Smooth muscle cell (in vitro differentiated cells): ENCODE data around the gene PUM1. TPM values are rescaled to one million over a fixed set of nuclear protein-coding genes. Genes with fewer than 3 reads are reported as not detected.

Experiments used
- DNase-seq: peaks from one replicate; lab custom pipeline; 2025; ENCODE audit not compliant: unreplicated experiment; lab: John Stamatoyannopoulos, UW
- H2AFZ ChIP-seq: fragments of 200-600 bp; sonication (generic); 2 replicates; pipeline ENCODE4 v1.6.0; 2016; ENCODE audit warnings: antibody characterized with exemption, low read depth, mild to moderate bottlenecking
- H3F3A ChIP-seq: fragments of 200-600 bp; sonication (generic); 2 replicates; pipeline ENCODE4 v1.6.0; 2017; ENCODE audit warnings: antibody characterized with exemption, low read depth
- H3K27ac ChIP-seq: fragments of 200-600 bp; sonication (generic); 2 replicates; pipeline ENCODE4 v1.5.1; 2016; ENCODE audit warnings: low read depth, mild to moderate bottlenecking
- H3K27me3 ChIP-seq: fragments of 200-600 bp; sonication (generic); 2 replicates; pipeline ENCODE4 v1.6.1; 2016; ENCODE audit warnings: low read depth, mild to moderate bottlenecking
- H3K36me3 ChIP-seq: fragments of 200-600 bp; sonication (generic); 2 replicates; pipeline ENCODE4 v1.5.1; 2016; ENCODE audit warnings: low read depth
- H3K4me1 ChIP-seq: fragments of 200-600 bp; sonication (generic); 2 replicates; pipeline ENCODE4 v1.5.1; 2016; ENCODE audit warnings: low read depth
- H3K4me2 ChIP-seq: fragments of 200-600 bp; sonication (generic); 2 replicates; pipeline ENCODE4 v1.6.0; 2016; ENCODE audit warnings: mild to moderate bottlenecking
- H3K4me3 ChIP-seq: fragments of 200-600 bp; sonication (generic); 2 replicates; pipeline ENCODE4 v1.5.1; 2016; ENCODE audit warnings: mild to moderate bottlenecking
- H3K79me2 ChIP-seq: fragments of 200-600 bp; sonication (generic); 2 replicates; pipeline ENCODE4 v1.6.0; 2016; ENCODE audit warnings: low read depth, mild to moderate bottlenecking
- H3K9ac ChIP-seq: fragments of 200-600 bp; sonication (generic); 2 replicates; pipeline ENCODE4 v1.6.0; 2016; ENCODE audit warnings: low read depth
- H3K9me3 ChIP-seq: fragments of 200-600 bp; sonication (generic); replicated peaks from 2 replicates; pipeline ENCODE4 v1.5.1; 2016; ENCODE audit warnings: low read depth
- H4K20me1 ChIP-seq: fragments of 200-600 bp; sonication (generic); 2 replicates; pipeline ENCODE4 v1.6.0; 2016; ENCODE audit warnings: low read depth
- WGBS: methylation state at CpG from one replicate; pipeline ENCODE4 v1.1.7; 2016; ENCODE audit warnings: low lambda C conversion rate; 5-methylcytosine and 5-hydroxymethylcytosine counted together
- polyA plus RNA-seq: library from polyadenylated mRNA; unstranded; fragments of >200 nt; fragmentation: Nextera tagmentation; extraction: Ambion mirVana; gene quantifications from 2 replicates; pipeline ENCODE4 v1.2.1, GENCODE V29; 2016
- total RNA-seq: library from RNA; depleted of rRNA; stranded (reverse); fragments of >200 nt; gene quantifications from 2 replicates; pipeline ENCODE4 v1.2.3, GENCODE V29; 2014
- TF ChIP-seq, protein P1 (sequence below): fragments of 200-600 bp; sonication (generic); IDR thresholded peaks from 2 replicates; pipeline ENCODE4 v1.5.1; 2017; ENCODE audit warnings: borderline replicate concordance, mild to moderate bottlenecking, antibody characterized with exemption; ENCODE audit not compliant: insufficient read depth, poor library complexity, severe bottlenecking

The PUM1 gene
- total and polyA plus RNA-seq, 2 experiments from 2014 or later = 49.0 to 78.2 TPM

DNA sequence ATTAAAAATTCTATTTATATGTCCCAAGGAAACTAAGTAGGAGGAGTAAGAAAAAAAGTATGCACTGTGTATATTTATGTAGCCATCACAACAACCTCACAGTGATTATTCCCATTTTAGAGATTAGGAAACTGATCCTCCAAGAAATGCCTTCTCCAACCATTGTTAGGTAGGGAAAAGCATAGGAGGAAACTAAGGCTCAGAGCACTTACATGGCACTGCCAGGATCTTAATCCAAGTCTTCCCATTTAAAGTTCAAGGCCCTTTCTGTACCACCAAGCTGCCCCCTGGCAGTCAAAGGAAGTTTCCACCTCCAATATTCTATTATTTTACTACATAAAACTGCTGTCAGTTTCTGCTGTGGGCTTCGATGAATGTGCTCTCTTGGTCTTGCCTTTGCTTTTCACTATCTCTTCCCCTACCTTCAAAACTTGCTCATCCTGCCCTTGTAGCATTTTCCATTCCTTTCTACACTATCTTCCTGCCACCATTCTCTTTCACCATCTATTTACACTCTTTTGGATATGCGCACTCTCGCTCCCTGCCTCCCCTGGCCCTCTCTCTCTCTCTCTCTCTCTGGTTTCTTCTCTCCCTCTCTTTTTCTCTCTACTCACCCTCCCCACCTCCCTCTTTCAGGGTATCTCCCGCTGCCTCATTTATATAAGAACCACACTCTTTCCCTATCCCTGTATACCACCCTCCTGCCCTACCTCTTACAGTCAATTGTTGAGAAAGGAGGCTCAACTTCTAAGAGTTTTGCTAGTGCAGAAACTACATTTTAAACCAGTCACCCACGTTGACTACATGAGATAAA is 34.0 kb downstream of the PUM1 start:
- no peak overlapping the region for H3K4me2 ChIP-seq
- TF ChIP-seq, protein P1, sequence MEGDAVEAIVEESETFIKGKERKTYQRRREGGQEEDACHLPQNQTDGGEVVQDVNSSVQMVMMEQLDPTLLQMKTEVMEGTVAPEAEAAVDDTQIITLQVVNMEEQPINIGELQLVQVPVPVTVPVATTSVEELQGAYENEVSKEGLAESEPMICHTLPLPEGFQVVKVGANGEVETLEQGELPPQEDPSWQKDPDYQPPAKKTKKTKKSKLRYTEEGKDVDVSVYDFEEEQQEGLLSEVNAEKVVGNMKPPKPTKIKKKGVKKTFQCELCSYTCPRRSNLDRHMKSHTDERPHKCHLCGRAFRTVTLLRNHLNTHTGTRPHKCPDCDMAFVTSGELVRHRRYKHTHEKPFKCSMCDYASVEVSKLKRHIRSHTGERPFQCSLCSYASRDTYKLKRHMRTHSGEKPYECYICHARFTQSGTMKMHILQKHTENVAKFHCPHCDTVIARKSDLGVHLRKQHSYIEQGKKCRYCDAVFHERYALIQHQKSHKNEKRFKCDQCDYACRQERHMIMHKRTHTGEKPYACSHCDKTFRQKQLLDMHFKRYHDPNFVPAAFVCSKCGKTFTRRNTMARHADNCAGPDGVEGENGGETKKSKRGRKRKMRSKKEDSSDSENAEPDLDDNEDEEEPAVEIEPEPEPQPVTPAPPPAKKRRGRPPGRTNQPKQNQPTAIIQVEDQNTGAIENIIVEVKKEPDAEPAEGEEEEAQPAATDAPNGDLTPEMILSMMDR = no peak
- H3K27ac ChIP-seq = peak overlapping the region; percentile 19
- H2AFZ ChIP-seq = no peak overlapping the region
- no peak overlapping the region for H3K4me3 ChIP-seq
- WGBS = 72% methylated on average over 5 of the region's 5 CpGs
- DNase-seq = no peak
- peaks cover 5% of the 10 kb centered on the region for H3K4me1 ChIP-seq
- H3K9ac ChIP-seq = no peak overlapping the region
- H3K36me3 ChIP-seq = no peaks in the 10 kb centered on the region
- no peaks in the 10 kb centered on the region for H3K9me3 ChIP-seq
- no peaks in the 10 kb centered on the region for H3F3A ChIP-seq
- peaks cover 100% of the 10 kb centered on the region for H3K79me2 ChIP-seq
- no peaks in the 10 kb centered on the region for H3K27me3 ChIP-seq
- peaks cover 100% of the 10 kb centered on the region for H4K20me1 ChIP-seq

DNA sequence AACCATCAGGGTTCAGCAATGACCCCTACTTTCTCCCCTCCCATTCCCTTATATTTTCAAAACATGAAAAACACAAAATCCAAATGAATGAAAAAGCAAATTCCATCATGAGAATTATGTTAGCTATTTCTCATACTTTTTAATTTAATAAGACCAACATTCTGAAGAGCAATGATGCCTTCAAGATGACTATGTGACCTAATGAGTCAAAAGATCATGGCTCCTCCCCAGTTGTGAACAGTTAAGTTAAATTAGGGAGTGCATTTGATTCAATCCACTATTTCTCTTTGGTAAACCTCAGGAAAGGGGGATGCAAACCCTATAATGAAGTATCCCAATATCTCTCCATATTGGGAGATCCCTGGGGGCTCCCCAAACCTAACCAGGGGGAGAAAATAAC is 36.5 kb downstream of the PUM1 start:
- no peak overlapping the region for H3K27ac ChIP-seq
- H4K20me1 ChIP-seq = peaks cover 100% of the 10 kb centered on the region
- H3K9me3 ChIP-seq = no peaks in the 10 kb centered on the region

DNA sequence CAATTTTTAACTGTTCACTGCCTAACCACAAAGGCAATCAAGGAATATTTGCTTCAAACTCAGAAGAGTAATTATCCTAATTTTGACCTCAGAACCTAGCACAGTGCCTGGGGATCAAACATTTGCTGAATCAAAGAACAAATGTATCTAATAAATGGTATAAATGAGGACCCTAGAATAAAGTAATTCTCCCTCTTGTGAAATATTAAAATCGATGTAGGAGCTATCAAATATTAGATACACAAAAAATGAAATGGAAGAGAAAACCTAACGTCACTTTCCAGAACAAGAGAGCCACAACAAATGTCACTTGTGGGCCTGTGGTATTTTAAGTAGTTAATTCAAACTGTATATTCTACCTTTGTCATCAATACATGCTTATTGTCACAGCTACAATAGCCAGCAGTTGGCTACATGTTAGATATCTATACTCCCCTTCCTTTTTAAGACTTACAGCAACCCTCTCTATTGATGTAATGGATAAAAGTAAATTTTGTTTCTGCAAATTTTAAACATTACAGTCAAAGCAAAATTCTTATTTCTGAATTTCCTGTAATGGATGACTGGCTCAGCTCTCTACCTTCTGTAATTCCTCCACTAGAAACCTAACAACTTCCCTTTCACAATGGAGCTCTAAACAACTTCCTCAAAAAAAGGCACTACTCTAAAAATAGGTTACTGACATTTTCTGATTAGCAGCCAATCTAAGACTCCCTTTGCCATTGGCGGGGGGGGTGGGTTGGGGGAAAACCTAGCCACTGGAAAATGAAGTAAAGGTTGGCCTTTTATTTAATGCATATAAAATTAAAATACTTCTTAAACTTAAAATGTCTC is 37.6 kb downstream of the PUM1 start:
- Histone ChIP-seq H3K4me3 (no peak overlapping the region), H3K27me3 (no peaks in the 10 kb centered on the region), H3K27ac (no peak overlapping the region), H3F3A (peaks cover 13% of the 10 kb centered on the region), H3K9ac (no peak overlapping the region), H3K4me1 (peaks cover 12% of the 10 kb centered on the region), H3K36me3 (no peaks in the 10 kb centered on the region), H4K20me1 (peaks cover 100% of the 10 kb centered on the region), H3K4me2 (no peak overlapping the region), H3K79me2 (peaks cover 100% of the 10 kb centered on the region), H2AFZ (no peak overlapping the region), H3K9me3 (no peaks in the 10 kb centered on the region)
- no peak for DNase-seq
- TF ChIP-seq, protein P1 = no peak
- 88% methylated on average over 3 of the region's 3 CpGs for WGBS

More for the DNA sequence above, 36.5 kb downstream of the PUM1 start:
- Histone ChIP-seq H3K4me2 (no peak overlapping the region), H3K36me3 (no peaks in the 10 kb centered on the region), H3F3A (peaks cover 13% of the 10 kb centered on the region), H2AFZ (no peak overlapping the region), H3K9ac (no peak overlapping the region), H3K4me3 (no peak overlapping the region), H3K79me2 (peaks cover 100% of the 10 kb centered on the region), H3K4me1 (peaks cover 12% of the 10 kb centered on the region), H3K27me3 (no peaks in the 10 kb centered on the region)
- no peak for DNase-seq
- TF ChIP-seq, protein P1 = no peak
